GM18909 (cell line): ENCODE measurements around the gene DMD.

Experiments used
- ATAC-seq: cut with Tn5 transposase; IDR thresholded peaks from one replicate; pipeline ENCODE4 v1.9.1; 2021; ENCODE audit warnings: mild to moderate bottlenecking; ENCODE audit not compliant: unreplicated experiment, poor library complexity

The DMD gene

GRCh38 chrX:31340587-31340986 lies 1870.8 kb downstream of the DMD start:
- ATAC-seq, result no peak

GRCh38 chrX:31338991-31339350 lies 1872.4 kb downstream of the DMD start:
- no peak for ATAC-seq

DNA sequence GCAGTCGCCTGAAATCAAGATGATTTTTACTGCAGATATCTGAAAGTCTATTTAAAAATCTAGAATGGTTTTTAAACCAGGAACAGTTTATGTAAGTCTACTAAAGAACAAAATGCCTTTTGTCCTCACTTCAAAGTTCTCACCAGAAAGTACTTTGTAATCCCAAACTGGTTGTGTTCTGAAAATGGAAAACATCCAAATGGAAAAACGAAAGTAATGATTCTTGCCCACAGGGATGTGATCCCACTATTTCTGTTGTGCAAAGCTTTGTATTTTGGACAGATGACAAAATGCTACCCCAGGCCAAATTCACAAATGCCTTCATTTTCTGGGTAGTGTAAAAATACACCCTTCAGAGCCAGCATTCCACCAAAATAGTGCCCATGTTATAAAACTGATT lies 1874.0 kb downstream of the DMD start:
- no peak for ATAC-seq

GRCh38 chrX:31336419-31336818 lies 1874.9 kb downstream of the DMD start:
- ATAC-seq, result no peak

GRCh38 chrX:31334997-31335396 lies 1876.4 kb downstream of the DMD start:
- ATAC-seq, result no peak

DNA sequence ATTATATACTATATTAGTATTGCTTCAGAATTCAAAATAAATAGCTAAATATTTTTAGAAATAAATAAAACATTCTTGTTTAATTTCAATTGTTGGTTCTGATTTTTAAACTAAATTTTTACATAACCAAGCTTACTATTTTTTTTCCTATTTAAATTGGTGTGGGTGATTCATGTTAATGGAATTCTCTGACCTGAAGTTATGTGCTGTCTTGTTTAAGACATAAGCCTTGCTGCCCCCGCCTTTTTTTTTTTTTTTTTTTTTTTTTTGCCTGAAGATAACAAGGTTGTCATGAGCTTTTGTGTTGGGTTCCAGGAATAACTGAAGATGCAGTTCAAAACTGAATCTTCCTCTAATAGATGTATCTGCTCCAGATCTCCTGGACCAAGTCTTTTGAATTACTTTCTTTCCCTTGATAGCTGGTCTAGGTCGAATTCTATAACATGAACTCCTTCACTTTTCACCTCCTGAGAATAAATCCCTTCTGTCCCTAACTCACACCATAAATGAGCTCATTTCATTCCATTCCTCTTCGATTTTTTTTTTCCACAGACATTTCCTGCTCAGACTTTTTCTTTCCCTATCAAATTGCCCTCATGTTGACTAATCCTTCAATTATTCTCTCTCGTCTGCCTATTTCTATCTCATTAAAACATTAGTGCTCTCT lies 1878.1 kb downstream of the DMD start:
- no peak for ATAC-seq

GRCh38 chrX:31331928-31332327 lies 1879.4 kb downstream of the DMD start:
- ATAC-seq, result no peak

- ATAC-seq, result no peak
These were observed 1880.3 kb downstream of the DMD start for GRCh38 chrX:31331015-31331414.

GRCh38 chrX:31329298-31329697 lies 1882.1 kb downstream of the DMD start:
- no peak for ATAC-seq

DNA sequence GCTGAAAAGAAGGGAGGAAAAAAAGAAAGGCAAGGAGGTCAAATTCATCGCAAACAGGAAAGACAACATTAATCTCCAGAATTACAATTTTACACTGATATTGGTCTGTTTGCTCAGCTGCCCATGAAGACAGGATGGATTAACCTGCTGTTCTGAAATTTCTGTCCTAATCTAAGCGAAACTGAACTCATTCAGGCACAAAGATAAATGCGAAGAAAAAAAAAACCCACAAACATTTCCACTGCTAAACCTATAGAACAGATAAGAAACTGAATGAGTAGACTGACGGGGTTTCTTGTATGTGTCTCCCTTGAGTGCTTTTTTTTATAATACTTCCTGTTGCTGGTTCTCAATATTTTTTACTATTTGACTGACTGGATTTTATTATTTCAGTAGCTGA lies 1887.7 kb downstream of the DMD start:
- ATAC-seq, result peak; percentile 93

GRCh38 chrX:31320740-31321139 lies 1890.6 kb downstream of the DMD start:
- ATAC-seq, result no peak

- ATAC-seq, result no peak
These were observed 1891.8 kb downstream of the DMD start for GRCh38 chrX:31319586-31319985.

GRCh38 chrX:31318866-31319265 lies 1892.5 kb downstream of the DMD start:
- no peak for ATAC-seq

- no peak for ATAC-seq
These were observed 1894.9 kb downstream of the DMD start for GRCh38 chrX:31316340-31316991.

DNA sequence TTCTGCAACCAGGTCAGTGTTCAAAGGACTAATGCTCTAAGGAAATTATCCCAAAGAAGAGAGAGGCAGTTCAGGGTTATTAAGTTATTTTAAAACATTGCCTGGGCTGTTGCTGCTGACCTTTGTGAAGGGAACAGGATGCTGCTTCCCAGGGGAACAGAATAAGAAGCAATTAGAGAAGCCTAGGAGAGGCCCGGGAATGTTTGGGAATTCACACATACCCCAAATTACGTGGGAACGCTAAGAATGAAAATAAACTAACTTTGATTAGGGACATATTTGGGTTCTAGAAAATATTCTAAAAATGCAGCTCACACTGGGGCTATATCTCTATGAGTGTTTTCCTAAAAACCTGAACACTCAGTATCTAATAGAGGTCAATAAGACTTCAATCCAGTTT lies 1896.4 kb downstream of the DMD start:
- ATAC-seq, result no peak

DNA sequence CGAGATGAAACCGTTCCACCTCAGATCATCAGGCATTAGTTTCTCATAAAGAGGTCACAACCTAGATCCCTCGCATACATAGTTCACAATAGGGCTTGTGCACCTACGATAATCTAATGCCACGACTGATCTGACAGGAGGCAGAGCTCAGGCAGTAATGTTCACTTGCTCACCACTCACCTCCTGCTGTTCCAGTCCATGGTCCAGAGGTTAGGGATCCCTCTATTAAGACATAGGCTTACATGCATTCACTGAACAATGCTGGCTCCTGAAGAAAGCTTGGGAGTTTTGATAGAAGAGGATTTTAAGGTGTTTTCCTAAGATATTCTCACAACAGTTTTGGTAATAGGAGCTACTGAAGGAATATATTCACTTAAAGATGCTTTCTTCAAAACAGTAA lies 1903.4 kb downstream of the DMD start:
- no peak for ATAC-seq

DNA sequence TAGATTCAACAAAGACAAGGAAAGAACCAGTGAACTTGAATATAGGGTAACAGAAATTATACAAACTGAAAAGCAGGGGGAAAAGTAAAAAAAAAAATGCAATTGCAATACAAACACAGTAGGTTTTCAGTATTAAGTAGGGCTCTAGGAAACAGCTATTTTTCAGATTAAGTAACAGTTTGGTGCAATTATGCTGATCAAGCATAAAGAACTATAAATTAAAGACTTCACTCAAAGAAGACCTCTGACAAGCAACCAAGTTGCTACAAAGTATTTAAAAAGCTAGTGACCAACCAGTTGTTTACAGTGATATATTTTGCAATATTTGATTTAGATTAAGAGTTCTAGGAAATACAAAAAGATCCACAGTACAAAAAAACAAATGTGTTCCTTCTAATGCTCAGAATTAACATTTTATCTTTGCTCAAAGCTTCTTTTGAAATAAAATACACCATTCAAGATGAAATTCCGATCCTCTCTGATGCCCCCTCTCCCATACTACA lies 1908.7 kb downstream of the DMD start:
- no peak for ATAC-seq

DNA sequence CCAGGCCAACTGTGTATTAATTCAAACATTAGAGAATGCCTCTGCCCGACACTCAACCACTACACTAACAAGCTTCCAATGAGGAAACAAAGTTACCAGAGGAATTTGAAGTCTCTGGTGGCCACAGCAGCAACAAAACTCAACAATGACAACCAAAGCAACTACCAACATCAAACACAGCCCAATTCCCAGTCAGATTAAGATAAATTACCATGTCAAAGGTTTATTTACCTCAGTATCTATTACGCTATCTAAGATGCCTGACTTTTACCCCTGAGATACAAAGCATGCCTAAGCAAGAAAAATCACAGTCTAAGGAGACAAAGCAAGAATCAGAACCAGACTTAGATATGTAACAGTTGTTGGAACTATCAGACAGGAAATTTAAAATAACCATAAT lies 1909.4 kb downstream of the DMD start:
- ATAC-seq, result no peak

GRCh38 chrX:31301203-31301602 lies 1910.1 kb downstream of the DMD start:
- no peak for ATAC-seq

- ATAC-seq, result no peak
These were observed 1912.4 kb downstream of the DMD start for GRCh38 chrX:31298916-31299315.

- ATAC-seq, result no peak
These were observed 1913.5 kb downstream of the DMD start for GRCh38 chrX:31297881-31298280.

DNA sequence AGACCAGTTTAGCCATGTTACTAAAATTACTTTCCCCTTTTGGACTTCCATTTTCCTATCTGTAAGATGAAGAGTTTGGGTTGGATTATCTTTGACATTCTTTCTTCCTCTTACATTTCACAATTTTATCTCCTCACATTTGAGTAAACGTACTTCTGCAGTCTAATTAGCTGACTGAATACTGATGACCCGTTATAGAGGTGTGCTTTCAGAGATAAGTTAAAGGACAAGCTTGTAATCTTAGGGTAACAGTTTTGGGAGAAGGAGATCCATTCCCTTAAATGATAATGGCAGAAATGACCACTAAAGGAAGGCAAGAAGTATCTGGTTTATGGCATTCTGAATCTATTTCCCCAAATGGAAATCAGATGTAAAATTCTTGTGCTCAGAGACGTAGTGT lies 1916.9 kb downstream of the DMD start:
- no peak for ATAC-seq
